SH-SY5Y (cell line): Measurements from ENCODE around the gene KIAA1549.

ENCODE experiments used
- GATA2 ChIP-seq: IDR thresholded peaks from 2 replicates; pipeline ENCODE4 v1.6.1; 2011; ENCODE audit warnings: mild to moderate bottlenecking, low read depth, low read length
- GATA3 ChIP-seq: IDR thresholded peaks from 2 replicates; pipeline ENCODE4 v1.6.1; 2011; ENCODE audit warnings: low read depth, mild to moderate bottlenecking, low read length, moderate library complexity

The KIAA1549 gene

DNA sequence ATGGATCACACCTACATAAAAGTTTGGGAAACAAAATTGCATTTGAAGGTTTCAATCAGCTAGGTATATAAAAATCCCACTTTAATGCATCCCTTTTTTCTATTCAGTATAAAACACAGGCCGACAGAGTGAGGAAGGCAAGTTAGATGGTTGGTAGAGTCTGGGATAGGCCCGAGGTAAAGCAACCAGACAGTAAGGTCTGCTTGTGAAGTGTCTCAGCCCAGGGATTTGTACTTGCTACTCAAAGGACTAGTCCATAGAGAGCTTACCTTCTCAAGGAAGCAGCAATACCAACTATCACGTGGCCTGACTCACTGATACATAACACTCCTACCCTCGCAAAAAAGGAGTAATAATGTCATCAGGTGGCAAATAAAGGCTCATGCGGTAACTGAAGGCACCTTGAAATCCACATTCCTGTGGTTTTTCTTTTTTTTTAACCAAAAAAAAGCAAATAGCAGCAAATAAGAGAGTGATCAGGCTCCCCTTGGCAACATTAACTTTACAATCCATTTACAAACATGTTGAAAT is 127.0 kb downstream of the KIAA1549 start:
- TF ChIP-seq GATA2 = no peak
- no peak for TF ChIP-seq GATA3

DNA sequence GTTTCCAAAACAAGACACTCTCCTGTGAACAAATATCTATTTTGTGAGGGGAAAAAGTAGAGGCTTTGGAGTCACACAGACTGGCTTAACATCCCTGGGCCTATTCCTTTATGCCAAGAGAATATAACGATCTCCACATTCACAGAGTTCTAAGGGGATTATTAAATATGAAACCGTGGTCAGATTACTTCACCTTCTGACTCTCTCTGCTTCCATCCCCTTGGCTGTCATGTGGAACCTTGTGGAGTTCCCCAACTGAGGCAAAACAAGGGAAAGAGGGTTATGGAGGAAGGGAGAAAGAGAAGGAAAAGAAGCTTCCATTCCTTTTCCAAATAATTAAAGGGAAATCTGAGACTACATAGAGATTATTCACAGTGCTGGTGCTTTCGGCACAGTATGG is 127.7 kb downstream of the KIAA1549 start:
- TF ChIP-seq GATA3 = no peak
- no peak for TF ChIP-seq GATA2

DNA sequence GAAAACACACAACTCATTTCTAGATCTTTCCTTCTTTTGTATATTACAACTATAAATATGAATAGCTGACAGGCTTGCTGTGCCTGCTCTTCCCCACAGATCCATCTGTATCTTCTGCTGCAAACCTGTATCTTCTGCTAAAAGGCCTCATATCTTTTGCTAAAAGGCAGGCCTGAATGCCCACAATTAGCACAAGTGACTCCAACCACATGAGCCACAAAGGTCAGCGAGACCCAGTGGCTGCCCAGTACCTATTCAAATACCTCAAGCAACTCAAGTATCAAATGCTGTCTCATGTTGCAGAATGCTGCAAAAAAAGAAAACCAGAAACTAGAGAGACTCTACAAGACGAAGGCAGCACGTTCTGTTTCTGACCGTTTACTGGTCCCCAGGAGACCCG is 128.7 kb downstream of the KIAA1549 start:
- TF ChIP-seq GATA2 (no peak), GATA3 (no peak)

DNA sequence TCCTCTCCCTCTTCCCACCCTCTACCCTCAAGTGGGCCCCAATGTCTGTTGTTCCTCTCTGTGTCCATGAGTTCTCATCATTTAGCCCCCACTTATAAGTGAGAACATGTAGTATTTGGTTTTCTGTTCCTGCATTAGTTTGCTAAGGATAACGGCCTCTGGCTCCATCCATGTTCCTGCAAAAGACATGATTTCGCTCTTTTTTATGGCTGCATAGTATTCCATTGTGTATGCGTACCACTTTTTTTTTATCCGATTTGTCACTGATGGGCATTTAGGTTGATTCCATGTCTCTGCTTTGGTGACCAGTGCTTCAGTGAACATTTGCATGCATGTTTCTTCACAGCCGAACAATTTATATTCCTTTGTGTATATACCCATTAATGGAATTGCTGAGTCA is 131.5 kb downstream of the KIAA1549 start:
- TF ChIP-seq GATA2 (no peak), GATA3 (no peak)

DNA sequence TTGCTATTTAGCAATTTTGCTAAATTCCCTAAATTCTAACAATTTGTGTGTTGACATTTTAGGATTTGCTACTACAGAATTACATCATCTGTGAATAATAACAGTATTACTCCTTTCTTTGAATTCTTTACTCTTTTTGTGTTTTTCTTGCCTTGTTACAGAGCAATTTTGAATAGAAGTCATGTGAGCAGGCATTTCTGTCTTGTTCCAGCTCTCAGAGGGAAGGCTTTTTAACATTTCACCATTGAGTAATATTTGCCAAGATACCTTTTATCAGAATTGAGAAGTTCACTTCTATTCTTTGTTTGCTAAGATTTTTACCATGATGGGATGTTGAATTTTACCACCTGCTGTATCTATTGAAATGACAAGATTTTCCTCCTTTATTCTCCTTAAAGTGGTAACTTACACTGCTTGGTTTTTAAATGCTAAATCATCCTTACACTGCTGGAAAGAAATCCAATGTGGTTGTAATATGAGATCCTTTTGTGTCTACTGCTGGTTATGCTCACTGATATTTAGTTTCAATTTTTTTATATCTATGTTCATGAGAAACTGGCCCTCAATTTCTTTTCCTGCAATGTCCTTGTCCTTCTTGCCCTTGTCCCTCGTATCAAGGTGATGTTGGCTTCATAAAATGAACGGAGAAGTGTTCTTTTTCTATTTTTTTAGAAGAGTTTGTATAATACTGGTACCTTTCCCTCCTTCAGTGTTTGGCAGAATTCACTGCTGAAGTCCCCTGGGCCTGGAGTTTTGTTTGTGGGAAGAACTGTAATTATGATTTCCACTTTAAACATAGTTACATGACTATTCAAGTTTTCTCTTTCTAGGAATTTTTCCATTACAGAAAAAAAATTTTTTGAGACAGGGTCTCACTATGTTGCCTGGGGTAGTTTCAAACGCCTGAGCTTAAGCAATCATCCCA is 132.9 kb downstream of the KIAA1549 start:
- no peak for TF ChIP-seq GATA3
- TF ChIP-seq GATA2 = no peak

DNA sequence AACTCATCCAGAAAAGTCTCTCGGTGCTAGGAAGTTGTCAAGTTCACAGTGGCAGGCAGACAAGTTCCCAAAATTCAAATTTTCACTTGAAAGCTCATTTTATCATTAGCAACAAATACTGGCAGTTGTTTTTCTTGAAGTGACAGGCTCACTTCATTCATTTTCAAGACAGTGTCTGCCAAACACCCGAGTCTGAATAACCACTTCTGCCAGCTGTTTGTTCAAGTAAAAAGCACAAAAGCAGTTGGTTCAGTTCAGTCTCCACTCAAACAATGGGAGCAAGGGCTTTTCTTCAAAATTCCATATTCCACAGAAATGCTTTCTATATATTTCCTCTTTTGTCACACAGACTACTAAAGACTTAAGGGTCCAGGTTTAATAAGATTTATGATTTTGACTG is 135.5 kb downstream of the KIAA1549 start:
- no peak for TF ChIP-seq GATA2
- no peak for TF ChIP-seq GATA3

DNA sequence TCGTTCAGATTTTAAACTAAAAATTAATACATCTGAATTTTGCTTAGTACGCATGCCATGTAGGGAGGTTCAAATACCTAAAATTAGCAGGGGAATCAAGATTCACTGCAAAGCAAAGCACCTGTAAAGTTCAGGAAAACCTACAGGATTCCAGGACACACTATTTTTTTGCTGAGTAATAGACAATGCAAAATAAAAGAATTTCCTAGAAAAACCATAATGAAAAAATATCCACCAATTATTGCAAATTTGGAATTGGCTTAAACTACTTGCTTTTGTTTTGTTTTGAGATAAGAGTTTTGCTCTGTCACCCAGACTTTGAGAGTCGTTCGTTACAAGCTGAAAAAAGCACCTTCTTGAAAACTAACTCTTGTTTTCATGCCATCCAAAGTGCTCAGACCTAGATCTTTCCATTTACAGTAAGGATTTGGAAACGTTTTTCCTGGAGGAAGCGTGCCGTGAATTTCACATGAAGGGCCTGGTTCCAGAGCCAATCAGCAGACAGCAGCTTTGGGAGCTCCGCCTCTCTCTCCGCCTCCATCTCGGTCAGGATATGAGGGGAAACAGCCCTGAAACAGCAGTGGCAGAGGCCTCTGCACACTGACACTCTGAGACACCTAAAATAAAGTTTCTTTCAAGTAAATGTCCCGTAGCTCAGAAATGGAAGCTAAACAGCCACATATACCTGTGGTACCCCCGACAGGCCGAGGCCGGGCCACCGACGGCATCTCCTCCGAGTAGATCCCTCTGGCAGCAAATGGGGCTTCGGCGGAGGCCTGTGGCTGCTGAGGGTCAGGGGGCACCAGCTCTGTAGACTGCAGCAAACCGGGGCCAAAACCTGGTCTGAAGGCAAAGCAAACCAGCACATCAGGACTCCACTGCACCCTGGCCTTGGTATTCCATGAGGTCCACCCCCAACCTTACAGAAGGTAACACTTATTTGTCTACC is 137.3 kb downstream of the KIAA1549 start:
- no peak for TF ChIP-seq GATA2
- no peak for TF ChIP-seq GATA3

DNA sequence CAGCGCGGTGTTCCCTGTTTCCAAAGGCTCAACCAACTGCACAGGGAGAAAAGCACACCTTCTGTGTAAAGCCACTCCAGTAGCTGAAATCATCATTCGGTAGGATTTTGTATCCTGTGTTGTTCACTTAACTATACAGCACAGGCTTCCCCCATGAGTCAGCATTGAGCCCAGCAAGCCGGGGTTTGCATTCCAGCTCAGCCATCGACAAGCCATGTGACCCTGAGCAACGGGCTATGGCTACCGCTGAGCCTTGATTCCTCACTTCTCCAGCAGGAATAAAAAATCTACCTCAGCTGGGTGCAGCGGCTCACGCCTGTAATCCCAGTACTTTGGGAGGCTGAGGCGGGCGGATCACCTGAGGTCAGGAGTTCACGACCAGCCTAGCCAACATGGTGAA is 139.1 kb downstream of the KIAA1549 start:
- TF ChIP-seq GATA3 = no peak
- no peak for TF ChIP-seq GATA2

DNA sequence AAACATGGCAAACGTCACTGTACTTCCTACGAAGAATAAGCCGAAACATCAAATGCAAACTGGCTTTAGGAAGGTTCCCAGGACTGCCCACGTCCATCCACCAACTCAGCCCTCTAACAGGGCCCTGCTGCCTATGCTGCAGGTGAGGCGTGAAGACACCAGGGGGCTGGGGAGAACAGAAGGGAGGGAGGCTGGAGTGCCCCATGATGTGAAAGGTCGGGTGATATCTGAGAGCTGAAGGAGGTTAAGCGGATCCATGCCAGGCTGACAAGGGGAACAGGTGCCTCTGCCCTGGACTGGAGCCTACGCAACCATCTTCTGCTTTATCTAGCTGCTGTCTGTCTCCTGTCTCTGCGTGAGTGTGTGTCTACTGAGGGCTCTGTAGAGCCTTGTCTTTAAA is 143.0 kb downstream of the KIAA1549 start:
- TF ChIP-seq GATA2 (no peak), GATA3 (no peak)

DNA sequence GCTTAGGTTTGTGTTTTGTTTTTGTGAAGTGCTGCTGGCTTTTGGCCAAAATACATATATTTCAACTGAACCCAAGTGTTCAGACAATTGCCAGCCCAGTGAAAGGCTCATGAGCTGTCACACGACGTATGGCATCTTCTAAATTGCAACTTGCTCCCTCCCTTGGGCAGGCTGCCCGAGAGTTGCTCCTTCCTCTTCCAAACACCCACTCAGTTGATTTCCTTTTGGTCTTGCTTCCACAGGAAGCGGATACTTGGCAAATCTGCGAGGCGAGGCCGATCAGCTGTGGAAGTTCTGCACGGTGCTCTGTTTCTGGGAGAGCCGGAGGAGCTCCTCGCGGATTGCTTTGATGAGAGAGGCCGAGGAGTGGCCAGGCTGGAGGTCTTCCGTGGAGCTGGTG is 143.6 kb downstream of the KIAA1549 start:
- TF ChIP-seq GATA2 (no peak), GATA3 (no peak)

DNA sequence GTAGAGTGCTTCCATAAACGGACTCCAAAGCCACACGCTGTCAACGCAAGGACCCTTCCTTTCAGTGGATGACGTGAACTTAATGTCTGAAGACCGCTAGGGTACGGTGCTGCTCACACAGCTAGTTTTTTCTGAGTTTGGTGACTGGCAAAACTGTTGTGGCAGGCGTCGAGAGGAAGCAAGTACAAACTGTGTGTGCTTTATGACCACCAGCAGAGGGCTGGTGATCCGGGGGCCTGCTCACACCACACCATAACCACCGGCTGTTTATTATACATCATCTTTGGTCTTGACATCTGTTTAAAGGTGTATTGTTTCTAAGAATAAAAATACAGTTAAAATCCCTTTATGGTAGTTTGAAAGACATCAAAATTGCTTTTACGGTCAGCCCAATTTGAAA is 146.1 kb downstream of the KIAA1549 start:
- TF ChIP-seq GATA3 (no peak), GATA2 (no peak)

DNA sequence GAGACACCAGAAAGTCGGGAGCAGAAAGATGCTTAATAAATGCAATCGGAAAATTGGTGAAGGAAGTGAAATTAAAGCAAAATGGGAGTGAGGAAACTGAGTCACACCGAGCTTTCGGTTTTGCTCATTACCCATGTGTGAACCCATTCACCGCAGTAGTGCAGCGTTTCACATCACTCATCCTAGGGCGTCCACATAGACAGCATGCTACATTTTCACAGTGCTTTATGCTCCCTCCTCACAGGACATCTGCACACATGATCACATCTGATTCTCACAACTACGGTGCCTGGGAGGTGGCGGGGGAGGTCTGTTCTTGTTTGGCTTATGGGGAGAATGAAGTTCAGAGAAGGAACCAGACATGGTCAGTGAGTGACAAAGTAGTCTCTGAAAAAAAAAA is 146.6 kb downstream of the KIAA1549 start:
- TF ChIP-seq GATA3 (no peak), GATA2 (no peak)

DNA sequence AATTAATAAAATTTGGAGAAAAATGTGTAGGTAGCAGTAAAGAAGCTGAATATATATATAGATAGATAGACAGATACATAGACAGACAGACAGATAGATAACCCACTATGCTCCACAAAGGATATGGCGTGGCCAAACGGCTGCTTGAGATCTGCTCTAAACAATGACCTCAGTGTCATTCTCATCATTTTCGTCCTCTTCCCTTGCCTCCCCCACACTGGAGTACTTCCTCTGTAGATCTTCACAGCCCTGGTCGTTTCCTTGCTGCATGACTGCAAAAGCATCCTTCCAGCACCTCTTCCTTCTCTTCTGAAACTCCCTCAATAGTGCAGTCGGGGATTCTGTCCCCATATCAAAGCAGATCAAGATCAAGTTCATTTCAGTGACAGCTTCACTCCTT is 147.6 kb downstream of the KIAA1549 start:
- TF ChIP-seq GATA3 (no peak), GATA2 (no peak)

DNA sequence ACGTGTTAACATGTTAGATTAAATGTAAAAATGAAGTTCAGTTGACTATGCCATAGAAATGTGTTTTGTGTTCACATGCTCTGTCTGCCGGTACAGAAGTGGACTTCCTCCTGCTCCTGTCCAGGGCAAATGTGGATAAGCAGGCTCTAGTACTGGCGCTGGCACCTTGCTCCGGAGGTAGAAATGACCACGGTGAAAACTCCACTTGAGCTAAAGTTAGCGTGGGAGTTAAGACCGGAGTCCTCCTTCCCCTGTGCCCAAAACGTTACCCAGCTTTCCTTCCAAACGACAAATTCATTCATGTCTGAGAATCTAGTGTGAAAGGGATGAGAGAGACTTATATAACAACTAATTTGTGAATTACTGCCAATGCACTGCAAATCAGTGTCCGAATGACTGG is 148.2 kb downstream of the KIAA1549 start:
- TF ChIP-seq GATA3 = no peak
